Cardiac fibroblast (primary cell): ENCODE data around the gene EARS2.

Experiments
- DNase-seq, 2 donors: peaks; one replicate each; pipeline versions ENCODE4 v3.0.0 to v3.0.0-alpha.2; 2010; ENCODE audit warnings: low read depth in 2 of 2
- H3K4me3 ChIP-seq, 2 donors: replicated peaks in 1 of 2; 1 replicate in 1 of 2; 2 replicates in 1 of 2; pipeline ENCODE4 v1.5.1; 2011; ENCODE audit warnings: low read depth in 2 of 2, low read length in 2 of 2, mild to moderate bottlenecking in 2 of 2, moderate library complexity in 1 of 2
- TF ChIP-seq, protein P1 (sequence below): IDR thresholded peaks from one replicate; pipeline ENCODE4 v1.5.1; 2011; ENCODE audit warnings: low read depth, mild to moderate bottlenecking, low read length, inconsistent platforms

The EARS2 gene

DNA sequence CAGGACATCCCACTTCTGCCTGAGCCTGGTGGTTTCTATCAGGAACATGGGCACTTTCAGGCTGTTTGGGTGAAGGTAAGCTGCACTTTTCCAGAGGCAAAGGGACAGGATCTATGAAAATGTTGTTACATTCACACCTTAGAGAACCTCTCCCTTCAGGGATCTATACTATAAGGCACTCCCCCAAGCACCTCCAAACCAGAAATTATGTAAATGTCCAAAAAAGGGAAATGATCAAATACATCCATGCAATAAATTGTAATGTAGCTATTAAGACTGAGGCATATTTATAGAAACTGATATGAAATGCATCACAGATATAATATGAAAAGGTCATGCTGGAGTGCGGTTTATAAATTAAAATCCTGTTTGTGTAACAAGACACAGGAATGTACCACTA, 80.9 kb downstream of the EARS2 start:
- TF ChIP-seq, protein P1, sequence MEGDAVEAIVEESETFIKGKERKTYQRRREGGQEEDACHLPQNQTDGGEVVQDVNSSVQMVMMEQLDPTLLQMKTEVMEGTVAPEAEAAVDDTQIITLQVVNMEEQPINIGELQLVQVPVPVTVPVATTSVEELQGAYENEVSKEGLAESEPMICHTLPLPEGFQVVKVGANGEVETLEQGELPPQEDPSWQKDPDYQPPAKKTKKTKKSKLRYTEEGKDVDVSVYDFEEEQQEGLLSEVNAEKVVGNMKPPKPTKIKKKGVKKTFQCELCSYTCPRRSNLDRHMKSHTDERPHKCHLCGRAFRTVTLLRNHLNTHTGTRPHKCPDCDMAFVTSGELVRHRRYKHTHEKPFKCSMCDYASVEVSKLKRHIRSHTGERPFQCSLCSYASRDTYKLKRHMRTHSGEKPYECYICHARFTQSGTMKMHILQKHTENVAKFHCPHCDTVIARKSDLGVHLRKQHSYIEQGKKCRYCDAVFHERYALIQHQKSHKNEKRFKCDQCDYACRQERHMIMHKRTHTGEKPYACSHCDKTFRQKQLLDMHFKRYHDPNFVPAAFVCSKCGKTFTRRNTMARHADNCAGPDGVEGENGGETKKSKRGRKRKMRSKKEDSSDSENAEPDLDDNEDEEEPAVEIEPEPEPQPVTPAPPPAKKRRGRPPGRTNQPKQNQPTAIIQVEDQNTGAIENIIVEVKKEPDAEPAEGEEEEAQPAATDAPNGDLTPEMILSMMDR = no peak
- DNase-seq = no peak
- H3K4me3 ChIP-seq = no peak overlapping the region
